HepG2 (cell line): ENCODE results near the gene CDCA5. TPM values are rescaled to one million over a fixed set of nuclear protein-coding genes. Genes with fewer than 3 reads are reported as not detected.
A peak's percentile ranks its signal among the peaks of the same experiment; 100 is the strongest.

Experiments
- AGO1 ChIP-seq: fragments of 200-400 bp; formaldehyde crosslinking; IDR thresholded peaks from 2 replicates; pipeline ENCODE4 v1.6.1; 2017; ENCODE audit warnings: mild to moderate bottlenecking, low read depth, low read length, moderate library complexity; ENCODE audit not compliant: poor library complexity, severe bottlenecking
- AKAP8 ChIP-seq: sonication (generic); formaldehyde crosslinking; IDR thresholded peaks from 2 replicates; pipeline ENCODE4 v1.5.1; 2020; ENCODE audit warnings: mild to moderate bottlenecking, missing genetic modification reagents
- ARNTL ChIP-seq: sonication (generic); formaldehyde crosslinking; IDR thresholded peaks from 2 replicates; pipeline ENCODE4 v1.4.0; 2020; ENCODE audit warnings: mild to moderate bottlenecking, missing genetic modification reagents
- CBFB ChIP-seq: sonication (generic); formaldehyde crosslinking; IDR thresholded peaks from 2 replicates; pipeline ENCODE4 v1.4.0; 2020; ENCODE audit warnings: missing genetic modification reagents
- CEBPB ChIP-seq: IDR thresholded peaks from 2 replicates; pipeline ENCODE4 v1.6.1; 2011; ENCODE audit warnings: low read depth, low read length, improper control_type of control experiment, borderline replicate concordance
- MAF1 ChIP-seq: sonication (generic); formaldehyde crosslinking; IDR thresholded peaks from 2 replicates; pipeline ENCODE4 v1.5.0; 2020; ENCODE audit warnings: missing genetic modification reagents, borderline replicate concordance
- MXD3 ChIP-seq: IDR thresholded peaks from 2 replicates; pipeline ENCODE4 v1.6.1; 2016; ENCODE audit warnings: mild to moderate bottlenecking, missing biosample characterization, missing genetic modification reagents
- NR1H2 ChIP-seq: sonication (generic); formaldehyde crosslinking; IDR thresholded peaks from 2 replicates; pipeline ENCODE4 v1.8.1; 2022; ENCODE audit warnings: low read depth, missing genetic modification reagents, borderline replicate concordance
- RAD51 ChIP-seq: fragments of 450-650 bp; IDR thresholded peaks from 2 replicates; pipeline ENCODE4 v1.6.1; 2016; ENCODE audit warnings: borderline replicate concordance
- TAF15 ChIP-seq: fragments of 200-400 bp; formaldehyde crosslinking; IDR thresholded peaks from one replicate; pipeline ENCODE4 v1.6.1; 2018; ENCODE audit warnings: mild to moderate bottlenecking, low read depth, low read length; ENCODE audit not compliant: poor library complexity, severe bottlenecking
- TGIF2 ChIP-seq: IDR thresholded peaks from 2 replicates; pipeline ENCODE4 v1.6.1; 2016; ENCODE audit warnings: control low read depth, missing compliant biosample characterization
- TRIM22 ChIP-seq: fragments of 450-650 bp; IDR thresholded peaks from 2 replicates; pipeline ENCODE4 v1.6.1; 2017
- U2AF2 ChIP-seq: fragments of 200-400 bp; formaldehyde crosslinking; IDR thresholded peaks from 2 replicates; pipeline ENCODE4 v1.6.1; 2017; ENCODE audit warnings: low read depth, mild to moderate bottlenecking, low read length
- YEATS4 ChIP-seq: sonication (generic); formaldehyde crosslinking; IDR thresholded peaks from 2 replicates; pipeline ENCODE4 v1.4.0; 2020; ENCODE audit warnings: missing genetic modification reagents, borderline replicate concordance
- ZFX ChIP-seq: sonication (generic); formaldehyde crosslinking; IDR thresholded peaks from 2 replicates; pipeline ENCODE4 v1.4.0; 2020; ENCODE audit warnings: mild to moderate bottlenecking, low read depth, missing genetic modification reagents, moderate library complexity
- ZNF260 ChIP-seq: sonication (generic); formaldehyde crosslinking; IDR thresholded peaks from 2 replicates; pipeline ENCODE4 v1.4.0; 2020; ENCODE audit warnings: missing genetic modification reagents, low read depth, mild to moderate bottlenecking, borderline replicate concordance
- ZNF337 ChIP-seq: sonication (generic); formaldehyde crosslinking; IDR thresholded peaks from 2 replicates; pipeline ENCODE4 v1.5.1; 2020; ENCODE audit warnings: missing genetic modification reagents, low read depth, mild to moderate bottlenecking, borderline replicate concordance
- ZNF549 ChIP-seq: sonication (generic); formaldehyde crosslinking; IDR thresholded peaks from 2 replicates; pipeline ENCODE4 v1.5.0; 2020; ENCODE audit warnings: missing genetic modification reagents
- ZNF615 ChIP-seq: sonication (generic); formaldehyde crosslinking; IDR thresholded peaks from 2 replicates; pipeline ENCODE4 v1.5.0; 2020; ENCODE audit warnings: mild to moderate bottlenecking, missing genetic modification reagents, borderline replicate concordance
- ZNF672 ChIP-seq: sonication (generic); formaldehyde crosslinking; IDR thresholded peaks from 2 replicates; pipeline ENCODE4 v1.8.1; 2022; ENCODE audit warnings: missing genetic modification reagents
- ZNF761 ChIP-seq: sonication (generic); formaldehyde crosslinking; conservative IDR thresholded peaks from 2 replicates; pipeline ENCODE4 v1.4.0; 2020; ENCODE audit warnings: mild to moderate bottlenecking, missing genetic modification reagents
- ZSCAN29 ChIP-seq: sonication (generic); formaldehyde crosslinking; conservative IDR thresholded peaks from 2 replicates; pipeline ENCODE4 v1.4.0; 2020; ENCODE audit warnings: mild to moderate bottlenecking, missing genetic modification reagents
- ZSCAN31 ChIP-seq: sonication (generic); formaldehyde crosslinking; IDR thresholded peaks from 2 replicates; pipeline ENCODE4 v1.5.0; 2020; ENCODE audit warnings: low read depth, mild to moderate bottlenecking, missing genetic modification reagents
- polyA plus RNA-seq, 8 experiments: library from polyadenylated mRNA; depleted of rRNA in 3 of 8; stranded (reverse) in 7 of 8; unstranded in 1 of 8; fragments of >200 nt; fragmentation: Illumina TruSeq in 4 of 8; extraction: Trizol in 4 of 8; gene quantifications; 2 replicates each; pipeline versions ENCODE4 v1.2.1 to v1.2.3, GENCODE V29; 2011 to 2016; ENCODE audit warnings: low read depth in 4 of 8, missing spikeins in 1 of 8, mixed read lengths in 1 of 8; ENCODE audit not compliant: insufficient read depth in 1 of 8
- total RNA-seq, 5 experiments: library from RNA; depleted of rRNA; stranded (reverse); fragments of >200 nt; fragmentation: Illumina TruSeq; extraction: Trizol; gene quantifications; 2 replicates each; pipeline ENCODE4 v1.2.3, GENCODE V29; 2016; ENCODE audit warnings: low read depth in 1 of 5
- TF ChIP-seq, protein P1 (sequence below): sonication (generic); formaldehyde crosslinking; IDR thresholded peaks from 2 replicates; pipeline ENCODE4 v1.8.1; 2023; ENCODE audit warnings: mild to moderate bottlenecking, missing genetic modification reagents, borderline replicate concordance
- TF ChIP-seq, protein P2 (sequence below): sonication (generic); formaldehyde crosslinking; IDR thresholded peaks from 2 replicates; pipeline ENCODE4 v1.8.1; 2023; ENCODE audit warnings: mild to moderate bottlenecking, missing genetic modification reagents
- TF ChIP-seq, protein P3 (sequence below): sonication (generic); formaldehyde crosslinking; IDR thresholded peaks from 2 replicates; pipeline ENCODE4 v1.9.0; 2021; ENCODE audit warnings: missing genetic modification reagents, mild to moderate bottlenecking, borderline replicate concordance

Gene CDCA5
- total and polyA plus RNA-seq, 2 of the 13 experiments (the other 11 are each of a cell fraction or from before 2014, with no cell fraction given), result 13.5 to 50.6 TPM

DNA sequence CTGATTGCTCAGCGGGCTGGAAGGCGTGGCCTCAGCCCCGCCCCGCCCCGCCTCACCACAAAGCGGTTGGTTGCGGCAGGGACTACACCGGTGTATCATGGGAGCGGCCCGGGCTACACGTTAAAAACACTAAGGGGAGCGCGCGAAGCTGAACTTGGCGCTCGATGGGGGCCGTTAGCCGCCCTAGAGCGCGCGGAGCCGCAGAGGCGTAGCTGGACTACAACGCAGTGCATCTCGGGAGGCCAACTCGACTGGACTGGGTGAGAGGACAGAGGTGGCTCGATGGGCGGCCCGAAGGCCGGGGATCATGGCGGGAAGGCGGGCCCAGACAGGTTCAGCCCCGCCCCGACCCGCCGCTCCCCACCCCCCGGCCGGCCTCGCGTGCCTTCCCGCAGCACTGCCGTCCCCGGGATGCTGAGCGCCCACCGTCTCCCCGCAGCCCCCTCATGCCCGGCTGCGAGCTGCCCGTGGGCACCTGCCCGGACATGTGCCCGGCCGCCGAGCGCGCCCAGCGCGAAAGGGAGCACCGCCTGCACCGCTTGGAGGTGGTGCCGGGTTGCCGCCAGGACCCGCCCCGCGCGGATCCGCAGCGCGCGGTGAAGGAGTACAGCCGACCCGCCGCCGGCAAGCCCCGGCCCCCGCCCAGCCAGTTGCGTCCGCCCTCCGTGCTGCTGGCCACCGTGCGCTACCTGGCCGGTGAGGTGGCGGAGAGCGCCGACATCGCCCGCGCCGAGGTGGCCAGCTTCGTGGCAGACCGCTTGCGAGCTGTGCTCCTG lies 42.8 kb downstream of the CDCA5 start, which contains the start of gene SAC3D1 (continued):
- TF ChIP-seq MAF1 (CRISPR knock-in tag) (peak; percentile 40; the same call in 1 of the 2 replicates), ZNF672 (CRISPR knock-in tag) (0 out of 2 replicates have a peak, but pooled peaks have one; percentile 43), ZSCAN29 (CRISPR knock-in tag) (no peak), ZSCAN31 (CRISPR knock-in tag) (no peak; the same call in 1 of the 2 replicates), NR1H2 (no peak), ARNTL (CRISPR knock-in tag) (peak; percentile 64; the same call in 1 of the 2 replicates), YEATS4 (CRISPR knock-in tag) (peak; percentile 76; the same call in 1 of the 2 replicates), CBFB (no peak), CEBPB (no peak), AGO1 (no peak), MXD3 (peak; percentile 45; the same call in 1 of the 2 replicates), ZNF337 (no peak), ZFX (CRISPR knock-in tag) (peak; percentile 80), ZNF615 (CRISPR knock-in tag) (no peak), TAF15 (no peak), ZNF549 (no peak), ZNF260 (no peak), RAD51 (no peak), ZNF761 (CRISPR knock-in tag) (no peak; the same call in 1 of the 2 replicates), U2AF2 (0 out of 2 replicates have a peak, but pooled peaks have one; percentile 49), AKAP8 (no peak), TGIF2 (CRISPR knock-in tag) (no peak), TRIM22 (no peak)
- TF ChIP-seq, protein P1, sequence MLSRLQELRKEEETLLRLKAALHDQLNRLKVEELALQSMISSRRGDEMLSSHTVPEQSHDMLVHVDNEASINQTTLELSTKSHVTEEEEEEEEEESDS, result peak; percentile 69; the same call in 1 of the 2 replicates
- TF ChIP-seq, protein P2, sequence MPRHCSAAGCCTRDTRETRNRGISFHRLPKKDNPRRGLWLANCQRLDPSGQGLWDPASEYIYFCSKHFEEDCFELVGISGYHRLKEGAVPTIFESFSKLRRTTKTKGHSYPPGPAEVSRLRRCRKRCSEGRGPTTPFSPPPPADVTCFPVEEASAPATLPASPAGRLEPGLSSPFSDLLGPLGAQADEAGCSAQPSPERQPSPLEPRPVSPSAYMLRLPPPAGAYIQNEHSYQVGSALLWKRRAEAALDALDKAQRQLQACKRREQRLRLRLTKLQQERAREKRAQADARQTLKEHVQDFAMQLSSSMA, result 0 out of 2 replicates have a peak, but pooled peaks have one; percentile 67
- TF ChIP-seq, protein P3, sequence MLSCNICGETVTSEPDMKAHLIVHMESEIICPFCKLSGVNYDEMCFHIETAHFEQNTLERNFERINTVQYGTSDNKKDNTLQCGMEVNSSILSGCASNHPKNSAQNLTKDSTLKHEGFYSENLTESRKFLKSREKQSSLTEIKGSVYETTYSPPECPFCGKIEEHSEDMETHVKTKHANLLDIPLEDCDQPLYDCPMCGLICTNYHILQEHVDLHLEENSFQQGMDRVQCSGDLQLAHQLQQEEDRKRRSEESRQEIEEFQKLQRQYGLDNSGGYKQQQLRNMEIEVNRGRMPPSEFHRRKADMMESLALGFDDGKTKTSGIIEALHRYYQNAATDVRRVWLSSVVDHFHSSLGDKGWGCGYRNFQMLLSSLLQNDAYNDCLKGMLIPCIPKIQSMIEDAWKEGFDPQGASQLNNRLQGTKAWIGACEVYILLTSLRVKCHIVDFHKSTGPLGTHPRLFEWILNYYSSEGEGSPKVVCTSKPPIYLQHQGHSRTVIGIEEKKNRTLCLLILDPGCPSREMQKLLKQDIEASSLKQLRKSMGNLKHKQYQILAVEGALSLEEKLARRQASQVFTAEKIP (CRISPR knock-in tag), result no peak
